A549 (cell line): ENCODE data around the gene FBXO7. TPM values are rescaled to one million over a fixed set of nuclear protein-coding genes. Genes with fewer than 3 reads are reported as not detected.

ENCODE experiments used
- ATAC-seq, 2 experiments: fragments of 200-7000 bp in 1 of 2; fragments of >200 bp in 1 of 2; cut with Nextera tagmentation in 1 of 2; cut with Tn5 transposase in 1 of 2; 3 replicates each; pipeline versions ENCODE4 v1.8.0 to v1.9.1; 2018 to 2020; ENCODE audit warnings: mild to moderate bottlenecking in 1 of 2, moderate library complexity in 1 of 2
- CTCF ChIA-PET: fragments of 300-600 bp; sonication (Branson Sonifier 250); formaldehyde crosslinking; extraction: SDS; loops from one replicate; lab custom pipeline; 2021; ENCODE audit warnings: antibody characterized with exemption, inconsistent platforms; lab: Yijun Ruan, JAX
- POLR2A ChIA-PET: fragments of 350-600 bp; formaldehyde crosslinking; extraction: SDS; loops from one replicate; lab custom pipeline; 2021; ENCODE audit warnings: antibody characterized with exemption, inconsistent platforms; lab: Yijun Ruan, JAX
- DNase-seq, 2 experiments: peaks; one replicate each; pipeline versions ENCODE4 v3.0.0 to v3.0.0-alpha.2; 2011 to 2016; ENCODE audit warnings: low read depth in 1 of 2, low spot score in 1 of 2
- FAIRE-seq: peaks from 2 replicates; lab custom pipeline; 2011; peaks lifted over from hg19 to GRCh38; lab: Jason Lieb, UNC
- H3K27ac ChIP-seq, 2 experiments: fragments of >200 bp; sonication (Bioruptor Twin); formaldehyde crosslinking; 3 replicates each; pipeline ENCODE4 v1.5.1; 2016 to 2017
- H3K4me1 ChIP-seq: fragments of >200 bp; sonication (Bioruptor Twin); formaldehyde crosslinking; 3 replicates; pipeline ENCODE4 v1.6.1; 2016
- H3K4me2 ChIP-seq: fragments of >200 bp; sonication (Bioruptor Twin); formaldehyde crosslinking; 3 replicates; pipeline ENCODE4 v1.6.1; 2016
- H3K4me3 ChIP-seq: fragments of >200 bp; sonication (Bioruptor Twin); formaldehyde crosslinking; 3 replicates; pipeline ENCODE4 v1.5.1; 2016
- H3K9me3 ChIP-seq: fragments of >200 bp; sonication (Bioruptor Twin); formaldehyde crosslinking; 3 replicates; pipeline ENCODE4 v1.6.1; 2016
- ELK1 ChIP-seq: fragments of 150-350 bp; IDR thresholded peaks from 2 replicates; pipeline ENCODE4 v1.6.1; 2014; ENCODE audit warnings: low read depth, mild to moderate bottlenecking, low read length
- EP300 ChIP-seq, 2 experiments: fragments of >200 bp; sonication (Bioruptor Twin); formaldehyde crosslinking; IDR thresholded peaks; 2 replicates in 1 of 2; 3 replicates in 1 of 2; pipeline ENCODE4 v1.6.1; 2016 to 2017
- ESRRA ChIP-seq: fragments of 150-350 bp; IDR thresholded peaks from 2 replicates; pipeline ENCODE4 v1.6.1; 2014; ENCODE audit warnings: mild to moderate bottlenecking, low read length, borderline replicate concordance
- FOSB ChIP-seq: fragments of 250-450 bp; sonication (Bioruptor Pico); IDR thresholded peaks from 2 replicates; pipeline ENCODE4 v1.5.0; 2020; ENCODE audit warnings: mild to moderate bottlenecking, moderate library complexity
- HEYL ChIP-seq: fragments of 250-450 bp; sonication (Bioruptor Pico); IDR thresholded peaks from 2 replicates; pipeline ENCODE4 v1.8.0; 2021; ENCODE audit warnings: mild to moderate bottlenecking, moderate library complexity
- HMGXB4 ChIP-seq: fragments of 250-450 bp; sonication (Bioruptor Pico); IDR thresholded peaks from 2 replicates; pipeline ENCODE4 v1.5.0; 2021; ENCODE audit warnings: mild to moderate bottlenecking, moderate library complexity, borderline replicate concordance
- HOXB13 ChIP-seq: fragments of 250-450 bp; sonication (Bioruptor Pico); IDR thresholded peaks from 2 replicates; pipeline ENCODE4 v1.5.0; 2020; ENCODE audit warnings: low read depth, mild to moderate bottlenecking, moderate library complexity
- HOXB5 ChIP-seq: fragments of 250-450 bp; sonication (Bioruptor Pico); IDR thresholded peaks from 2 replicates; pipeline ENCODE4 v1.5.0; 2020; ENCODE audit warnings: mild to moderate bottlenecking, moderate library complexity
- KDM1A ChIP-seq: fragments of 200-600 bp; sonication (generic); IDR thresholded peaks from 2 replicates; pipeline ENCODE4 v1.6.1; 2016; ENCODE audit warnings: low read depth, mild to moderate bottlenecking
- KDM5A ChIP-seq: fragments of 200-600 bp; sonication (generic); IDR thresholded peaks from 2 replicates; pipeline ENCODE4 v1.6.1; 2016; ENCODE audit warnings: antibody characterized with exemption, mild to moderate bottlenecking
- MAX ChIP-seq: IDR thresholded peaks from 2 replicates; pipeline ENCODE4 v1.6.1; 2012
- MAZ ChIP-seq: fragments of 150-350 bp; IDR thresholded peaks from 2 replicates; pipeline ENCODE4 v1.6.1; 2014; ENCODE audit warnings: antibody characterized with exemption, low read depth, low read length, borderline replicate concordance
- MYC ChIP-seq: IDR thresholded peaks from 2 replicates; pipeline ENCODE4 v1.6.1; 2012; ENCODE audit warnings: mild to moderate bottlenecking, inconsistent platforms, low read length, improper control_type of control experiment, borderline replicate concordance
- PHF8 ChIP-seq: fragments of 200-600 bp; sonication (generic); IDR thresholded peaks from 2 replicates; pipeline ENCODE4 v1.6.1; 2016; ENCODE audit warnings: low read depth, mild to moderate bottlenecking, antibody characterized with exemption, moderate library complexity, borderline replicate concordance
- RAD21 ChIP-seq, 2 experiments: fragments of >200 bp in 1 of 2; sonication (Bioruptor Twin) in 1 of 2; formaldehyde crosslinking in 1 of 2; IDR thresholded peaks in 1 of 2; conservative IDR thresholded peaks in 1 of 2; 2 replicates in 1 of 2; 3 replicates in 1 of 2; pipeline ENCODE4 v1.6.1; 2012 to 2018; ENCODE audit warnings: inconsistent platforms in 1 of 2
- RCOR1 ChIP-seq: fragments of 150-350 bp; IDR thresholded peaks from 2 replicates; pipeline ENCODE4 v1.6.1; 2014; ENCODE audit warnings: antibody characterized with exemption, low read length, low read depth
- TFCP2L1 ChIP-seq: fragments of 250-450 bp; sonication (Bioruptor Pico); IDR thresholded peaks from 2 replicates; pipeline ENCODE4 v1.5.0; 2021; ENCODE audit warnings: mild to moderate bottlenecking
- USF2 ChIP-seq: fragments of 450-650 bp; IDR thresholded peaks from 2 replicates; pipeline ENCODE4 v1.6.1; 2014; ENCODE audit warnings: antibody characterized with exemption
- ZFP36 ChIP-seq: fragments of 450-650 bp; IDR thresholded peaks from 2 replicates; pipeline ENCODE4 v1.6.1; 2014; ENCODE audit warnings: borderline replicate concordance; ENCODE audit not compliant: partially characterized antibody
- ZSCAN20 ChIP-seq: fragments of 250-450 bp; sonication (Bioruptor Pico); IDR thresholded peaks from 2 replicates; pipeline ENCODE4 v1.8.0; 2022; ENCODE audit warnings: mild to moderate bottlenecking, moderate library complexity
- WGBS: methylation state at CpG from one replicate; pipeline ENCODE4 v1.1.6; 2017; ENCODE audit errors: missing lambda C conversion rate; 5-methylcytosine and 5-hydroxymethylcytosine counted together
- polyA plus RNA-seq, 4 experiments: library from polyadenylated mRNA; depleted of rRNA in 3 of 4; stranded (reverse); fragments of >200 nt; fragmentation: RNase III in 1 of 4; extraction: RNeasy Plus Mini Kit Qiagen cat#74134 plus additional on column Dnase treatment in 1 of 4; gene quantifications; 2 replicates in 3 of 4; 3 replicates in 1 of 4; pipeline ENCODE4 v1.2.3, GENCODE V29; 2011 to 2017
- TF ChIP-seq, protein P1 (sequence below): IDR thresholded peaks from 2 replicates; pipeline ENCODE4 v1.6.1; 2012
- TF ChIP-seq, protein P2 (sequence below): fragments of >200 bp; sonication (Bioruptor Twin); formaldehyde crosslinking; IDR thresholded peaks from 2 replicates; pipeline ENCODE4 v1.6.1; 2016

Gene FBXO7
- polyA plus RNA-seq, 2 of the 4 experiments (the other 2 are of a cell fraction), result 58.0 to 131 TPM

DNA sequence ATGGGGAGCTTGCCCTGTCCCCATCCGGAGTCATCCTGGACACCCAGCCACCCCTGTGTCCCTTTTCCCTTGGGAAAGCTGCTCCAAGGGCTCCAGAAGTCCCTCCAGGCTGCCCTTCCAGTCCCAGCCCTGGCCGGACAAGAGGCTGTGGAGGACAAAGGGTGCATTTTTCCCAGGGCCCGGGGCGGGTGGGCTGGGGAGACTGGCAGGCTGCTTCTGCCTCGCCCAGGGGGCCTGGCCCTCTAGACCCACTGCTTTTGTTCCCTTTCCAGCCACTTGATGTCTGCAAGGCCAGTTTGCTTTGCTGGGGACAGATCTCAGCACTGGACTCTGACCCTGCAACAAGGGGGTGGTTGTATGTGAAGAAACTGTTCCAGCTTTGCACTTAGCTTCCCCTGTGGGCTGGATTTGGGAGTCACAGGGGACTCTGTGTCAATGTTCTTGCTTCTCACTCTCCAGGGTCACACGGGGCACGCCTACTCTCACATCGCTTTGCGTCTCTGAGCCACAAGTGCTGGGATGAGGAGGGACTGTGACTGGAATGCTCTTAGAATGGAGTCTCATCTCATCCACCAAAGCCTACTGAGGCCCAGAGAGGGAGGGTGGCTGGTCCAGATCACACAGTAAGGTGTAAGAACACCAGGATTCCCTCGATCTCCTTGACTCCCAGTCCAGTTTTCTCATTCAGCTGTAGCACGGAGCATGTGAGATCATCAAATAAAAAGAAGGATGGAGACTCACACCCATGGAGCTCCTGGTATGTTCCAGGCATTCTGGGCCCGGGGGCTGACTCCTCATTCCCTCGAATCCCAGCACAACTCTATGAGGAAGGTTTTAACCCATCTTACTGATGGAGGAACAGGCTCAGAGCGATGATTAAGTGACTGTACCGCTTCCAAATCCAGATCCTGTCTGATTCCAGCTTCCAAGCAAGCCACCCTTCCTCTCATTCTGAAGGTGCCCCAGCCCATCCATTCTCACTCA, 59.9 kb downstream of the FBXO7 start:
- TF ChIP-seq USF2 (no peak), PHF8 (no peak), HOXB13 (no peak), MYC (no peak), TFCP2L1 (CRISPR knock-in tag) (no peak), FOSB (CRISPR knock-in tag) (no peak), HMGXB4 (no peak), ELK1 (no peak), MAX (no peak), HOXB5 (no peak), KDM1A (no peak), RCOR1 (no peak), MAZ (no peak), KDM5A (no peak)
- TF ChIP-seq, protein P1, sequence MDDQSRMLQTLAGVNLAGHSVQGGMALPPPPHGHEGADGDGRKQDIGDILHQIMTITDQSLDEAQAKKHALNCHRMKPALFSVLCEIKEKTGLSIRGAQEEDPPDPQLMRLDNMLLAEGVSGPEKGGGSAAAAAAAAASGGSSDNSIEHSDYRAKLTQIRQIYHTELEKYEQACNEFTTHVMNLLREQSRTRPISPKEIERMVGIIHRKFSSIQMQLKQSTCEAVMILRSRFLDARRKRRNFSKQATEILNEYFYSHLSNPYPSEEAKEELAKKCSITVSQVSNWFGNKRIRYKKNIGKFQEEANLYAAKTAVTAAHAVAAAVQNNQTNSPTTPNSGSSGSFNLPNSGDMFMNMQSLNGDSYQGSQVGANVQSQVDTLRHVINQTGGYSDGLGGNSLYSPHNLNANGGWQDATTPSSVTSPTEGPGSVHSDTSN, result no peak
- Histone ChIP-seq H3K4me1 (peaks cover 13% of the 10 kb centered on the region; the same call in 2 of the 3 replicates), H3K4me2 (peak overlapping the region; percentile 26; the same call in 2 of the 3 replicates), H3K9me3 (no peaks in the 10 kb centered on the region), H3K27ac (peak overlapping the region; percentile 56 to 59; a peak in 3 of 6 replicates), H3K4me3 (no peak overlapping the region)
- ChIA-PET POLR2A (no interaction called here), CTCF (interaction anchor here (0.7 to 1.3 kb wide), 2 partner anchors 33 to 467 kb away, joined by 3 to 4 read pairs; no protein-coding TSS in a partner anchor)
- 61% methylated on average over 10 of the region's 15 CpGs for WGBS
- ATAC-seq (no peak), DNase-seq (no peak), FAIRE-seq (no peak)

DNA sequence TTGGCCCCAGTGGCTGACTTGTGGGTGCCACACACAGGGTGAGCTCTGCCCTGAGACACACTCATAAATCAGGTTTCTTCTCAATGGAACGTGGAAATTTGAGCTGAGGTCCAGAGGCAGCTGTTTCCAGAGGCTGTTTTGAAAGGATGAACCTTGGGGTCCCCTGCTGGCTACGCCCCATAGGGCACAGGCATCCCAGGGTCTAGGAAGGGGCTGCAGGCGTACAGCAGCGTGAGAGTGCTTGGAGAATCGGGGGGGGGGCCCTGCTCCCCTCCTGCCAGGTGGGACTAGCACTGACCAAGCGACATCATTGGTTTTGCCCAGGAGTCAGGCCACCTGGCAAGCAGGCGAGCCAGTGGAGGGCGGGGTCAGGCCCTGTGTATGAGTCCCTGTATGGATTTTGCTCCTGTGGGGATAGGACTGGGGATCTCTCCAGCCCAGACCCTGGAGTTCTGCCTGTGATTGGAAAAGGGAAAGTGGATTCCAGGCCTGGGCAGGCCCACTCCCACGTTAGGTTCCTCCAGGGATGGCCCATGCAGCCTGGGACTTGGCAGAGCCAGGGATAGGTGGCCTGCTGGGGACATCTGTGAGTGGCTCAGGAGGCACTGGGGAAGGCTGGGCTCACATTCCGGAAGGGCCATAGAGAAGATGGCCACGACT, 61.0 kb downstream of the FBXO7 start:
- ATAC-seq (no peak), FAIRE-seq (no peak), DNase-seq (no peak)
- Histone ChIP-seq H3K4me3 (no peak overlapping the region), H3K4me2 (no peak overlapping the region), H3K4me1 (peaks cover 13% of the 10 kb centered on the region; the same call in 2 of the 3 replicates), H3K9me3 (no peaks in the 10 kb centered on the region), H3K27ac (no peak overlapping the region)
- CTCF ChIA-PET, result interaction anchor here (1.3 to 1.5 kb wide), 2 partner anchors 261 to 465 kb away, joined by 4 to 7 read pairs; no protein-coding TSS in a partner anchor
- POLR2A ChIA-PET, result no interaction called here
- WGBS, result 72% methylated on average over 10 of the region's 11 CpGs
- no peak for TF ChIP-seq RCOR1
- TF ChIP-seq HEYL (CRISPR knock-in tag), result no peak
- no peak for TF ChIP-seq EP300 (IDR thresholded peaks at IDR 0.05)
- TF ChIP-seq HOXB5, result no peak
- no peak for TF ChIP-seq ZSCAN20 (CRISPR knock-in tag)
- TF ChIP-seq HOXB13, result no peak
- no peak for TF ChIP-seq ZFP36
- no peak for TF ChIP-seq RAD21 (conservative IDR thresholded peaks at IDR 0.05 in 1 of 2, IDR thresholded peaks at IDR 0.05 in 1 of 2)
- no peak for TF ChIP-seq ESRRA
- TF ChIP-seq, protein P2, sequence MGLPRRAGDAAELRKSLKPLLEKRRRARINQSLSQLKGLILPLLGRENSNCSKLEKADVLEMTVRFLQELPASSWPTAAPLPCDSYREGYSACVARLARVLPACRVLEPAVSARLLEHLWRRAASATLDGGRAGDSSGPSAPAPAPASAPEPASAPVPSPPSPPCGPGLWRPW, result no peak
